GM18909 (cell line): ENCODE measurements around the gene PCNX2.
"Not testable (repeated sequence)": the region's sequence is repeated elsewhere in the genome, so short reads cannot be mapped to it uniquely, and the experiment has no call there.

ENCODE experiments used
- ATAC-seq: cut with Tn5 transposase; IDR thresholded peaks from one replicate; pipeline ENCODE4 v1.9.1; 2021; ENCODE audit warnings: mild to moderate bottlenecking; ENCODE audit not compliant: unreplicated experiment, poor library complexity

Gene PCNX2

DNA sequence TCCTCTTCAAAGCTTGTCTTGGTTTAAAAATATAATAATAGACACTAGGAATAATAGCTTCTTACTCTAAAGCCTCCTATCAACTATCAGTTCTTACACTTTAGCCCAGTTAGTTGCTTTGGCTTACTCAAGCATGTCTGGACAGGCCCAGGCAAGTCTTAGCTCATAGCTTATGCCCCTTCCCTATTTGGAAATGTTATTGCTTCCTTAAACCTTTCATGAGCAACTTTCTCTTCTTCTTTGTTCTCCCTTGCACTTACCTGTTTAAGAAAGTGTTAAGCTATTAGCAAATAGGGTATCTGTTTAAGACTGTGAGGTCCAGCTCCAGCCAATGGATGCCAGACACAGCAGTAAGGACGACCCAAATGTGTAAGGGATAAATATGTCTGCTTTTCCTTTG is 115.9 kb downstream of the PCNX2 start:
- ATAC-seq, result not testable (repeated sequence)

DNA sequence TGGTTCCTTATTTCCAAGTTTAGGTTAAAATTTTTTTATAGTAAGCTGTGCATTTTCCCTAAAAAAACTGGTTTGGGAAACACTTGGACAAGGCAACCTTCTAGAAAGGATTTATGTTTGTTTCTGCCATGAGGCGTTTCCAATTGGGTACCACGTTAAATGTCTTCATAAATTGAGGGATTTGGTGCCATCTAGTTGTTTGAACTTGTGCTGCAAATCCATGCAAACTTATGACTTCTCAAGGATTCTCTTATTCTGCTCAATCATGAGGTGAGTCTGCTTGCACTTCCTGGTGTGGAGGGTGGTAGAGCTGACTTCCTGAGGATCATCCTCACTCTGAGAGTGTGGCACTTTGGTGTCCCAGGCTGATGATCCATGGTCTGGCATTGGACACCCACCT is 123.3 kb downstream of the PCNX2 start:
- no peak for ATAC-seq

DNA sequence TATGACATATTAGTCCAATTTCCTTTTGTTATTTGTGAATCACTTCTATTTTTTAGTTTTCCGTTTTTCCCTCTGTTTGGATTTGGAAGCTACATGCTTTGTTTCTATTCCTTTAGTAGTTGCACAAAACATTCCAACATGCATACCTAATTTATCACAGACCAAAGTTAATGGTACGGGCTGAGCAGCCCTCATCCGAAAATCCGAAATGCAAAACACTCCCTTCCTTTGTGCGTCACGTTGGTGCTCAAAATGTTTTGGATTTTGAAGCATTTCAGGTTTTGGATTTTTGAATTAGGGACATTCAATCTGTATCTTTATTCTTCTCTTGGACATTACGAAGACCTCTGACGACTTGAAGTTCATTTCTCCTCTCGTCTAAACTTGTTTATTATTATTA is 124.8 kb downstream of the PCNX2 start:
- ATAC-seq, result no peak

DNA sequence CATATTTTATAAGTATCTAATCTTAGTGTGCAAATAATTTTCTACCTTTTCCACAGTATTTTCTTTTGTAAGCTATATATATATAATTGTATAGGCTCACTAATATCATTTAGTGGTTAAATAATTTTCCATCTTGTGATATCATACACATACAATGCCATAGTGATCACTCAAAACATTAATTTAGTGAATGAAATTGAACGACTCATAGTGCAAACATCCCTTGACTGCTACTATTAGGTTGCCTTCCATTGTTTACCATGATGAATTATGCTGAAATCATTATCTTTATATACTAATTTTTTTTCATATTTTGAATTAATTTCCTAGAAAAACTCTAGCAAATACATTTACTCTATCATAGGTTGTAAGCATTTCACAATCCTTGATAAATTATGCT is 127.1 kb downstream of the PCNX2 start:
- ATAC-seq, result no peak

DNA sequence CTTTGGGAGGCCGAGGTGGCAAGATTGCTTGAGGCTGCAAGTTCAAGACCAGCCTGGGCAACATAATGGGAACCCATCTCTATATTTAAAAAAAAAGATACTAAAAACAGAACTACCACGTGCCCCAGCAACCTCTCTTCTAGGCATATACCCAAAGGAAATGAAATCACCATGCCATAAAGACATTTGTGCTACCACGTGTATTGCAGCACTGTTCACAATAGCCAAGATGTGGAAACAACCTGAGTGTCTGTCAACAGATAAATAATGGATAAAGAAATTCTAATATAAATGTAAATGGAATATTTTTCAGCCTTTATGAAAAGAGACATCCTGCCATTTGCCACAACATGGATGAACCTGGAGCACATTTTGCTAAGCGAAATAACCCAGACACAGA is 128.6 kb downstream of the PCNX2 start:
- ATAC-seq, result no peak

DNA sequence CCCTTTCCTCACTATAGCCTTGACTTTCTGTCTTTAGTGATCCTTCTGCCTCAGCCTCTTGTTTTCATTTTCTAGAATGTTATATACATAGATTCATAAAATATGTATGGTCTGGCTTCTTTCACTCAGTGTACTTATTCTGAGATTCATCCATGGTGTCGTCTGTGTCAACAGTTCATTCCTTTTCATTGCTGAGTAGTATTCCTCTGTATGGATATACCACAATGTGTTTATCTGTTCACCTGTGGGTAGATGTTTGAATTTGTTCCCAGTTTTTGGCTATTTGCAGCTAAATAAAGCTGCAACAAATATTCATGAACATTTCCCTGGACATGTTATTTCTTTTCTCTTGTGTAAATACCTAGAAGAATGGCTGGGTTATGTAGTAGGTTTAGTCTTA is 131.8 kb downstream of the PCNX2 start:
- no peak for ATAC-seq

DNA sequence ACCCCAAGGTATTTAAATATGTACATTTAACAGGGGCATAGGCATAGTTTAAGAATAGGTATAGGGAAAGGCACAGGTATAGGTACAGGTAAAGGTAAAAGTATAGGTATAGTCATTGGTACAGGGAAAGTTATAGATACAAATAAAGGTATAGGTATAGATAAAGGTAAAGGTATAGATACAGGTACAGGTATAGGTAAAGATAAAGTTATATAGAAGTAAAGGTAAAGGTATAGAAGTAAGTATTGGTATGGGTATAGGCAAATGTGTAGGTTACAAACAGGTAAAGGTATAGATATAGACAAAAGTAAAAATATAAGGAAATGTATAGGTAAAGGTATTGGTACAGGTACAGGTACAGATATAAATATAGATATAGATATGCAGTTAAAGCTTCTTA is 137.2 kb downstream of the PCNX2 start:
- ATAC-seq, result no peak

DNA sequence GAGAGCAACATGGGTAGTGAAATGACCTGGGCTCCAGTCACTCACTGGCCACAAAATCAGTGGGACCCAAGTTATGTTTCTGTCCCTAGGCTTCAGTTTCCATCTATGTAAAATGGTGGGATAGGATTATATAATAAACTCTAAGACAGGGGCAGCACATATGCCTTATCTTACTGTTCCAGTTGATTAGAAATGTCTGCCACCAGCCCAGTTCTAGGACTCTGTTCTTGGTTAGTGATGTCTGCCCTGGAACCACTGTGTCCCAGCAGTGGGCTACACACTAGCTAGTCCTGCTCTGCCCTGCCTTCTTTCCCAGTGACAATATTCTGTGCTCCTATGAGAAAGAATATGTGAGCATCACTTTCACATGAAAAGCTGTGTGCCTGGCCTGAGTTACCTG is 138.3 kb downstream of the PCNX2 start:
- no peak for ATAC-seq

DNA sequence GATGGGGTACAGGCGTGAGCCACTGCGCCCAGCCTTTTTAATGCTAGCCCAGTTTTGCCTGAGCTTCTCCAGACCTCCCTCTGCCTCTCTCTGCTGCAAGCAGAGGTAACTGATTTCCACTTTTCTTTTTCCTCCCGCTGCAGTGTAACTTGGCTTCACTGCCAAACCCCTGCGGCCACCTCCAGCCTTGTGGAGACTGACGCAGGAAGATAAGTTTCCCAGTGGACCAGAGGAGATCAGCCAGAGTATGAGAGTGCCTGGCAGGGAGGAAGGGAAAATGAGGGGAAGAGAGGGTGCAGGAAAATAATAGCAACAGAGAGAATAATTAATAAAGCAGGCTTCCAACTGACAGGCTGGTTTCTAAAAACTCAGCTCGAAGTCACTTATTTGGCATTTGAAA is 143.7 kb downstream of the PCNX2 start:
- ATAC-seq, result no peak

DNA sequence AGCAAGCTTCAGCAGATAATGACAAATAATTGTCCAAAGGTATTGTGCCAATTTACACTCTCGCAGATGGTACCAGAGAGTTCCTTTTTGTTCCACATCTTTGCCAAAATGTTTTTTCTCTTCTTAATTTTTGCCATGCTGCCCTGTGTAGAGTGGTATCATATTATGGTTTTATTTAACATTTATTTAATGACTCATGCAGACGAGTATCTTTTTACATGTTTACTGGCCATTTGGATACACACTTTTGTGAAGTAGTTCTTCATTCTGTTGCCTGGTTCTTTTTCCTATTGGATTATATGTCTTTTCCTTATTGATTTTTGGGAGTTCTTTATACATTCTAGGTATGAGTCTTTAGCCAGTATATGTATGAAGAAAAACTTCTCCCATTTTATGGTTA is 151.1 kb downstream of the PCNX2 start:
- ATAC-seq, result no peak

DNA sequence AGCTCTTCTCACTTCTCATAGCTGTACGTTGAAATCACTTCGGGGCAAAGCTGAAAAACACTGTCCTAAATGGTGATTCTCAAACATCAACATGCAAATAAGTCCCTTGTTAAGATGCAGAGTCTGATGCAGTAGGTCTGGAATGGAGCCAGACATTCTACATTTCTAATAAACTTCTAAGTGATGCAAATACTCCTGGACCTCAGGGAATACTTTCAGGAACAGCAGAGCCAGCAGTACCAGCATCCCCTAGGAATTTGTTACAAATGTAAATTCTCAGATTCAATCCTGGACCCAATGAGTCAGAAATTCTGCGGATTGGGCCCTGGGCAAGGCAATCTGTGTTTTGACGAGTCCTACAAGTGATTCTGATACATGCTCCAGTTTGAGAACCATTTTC is 152.3 kb downstream of the PCNX2 start:
- ATAC-seq, result no peak

DNA sequence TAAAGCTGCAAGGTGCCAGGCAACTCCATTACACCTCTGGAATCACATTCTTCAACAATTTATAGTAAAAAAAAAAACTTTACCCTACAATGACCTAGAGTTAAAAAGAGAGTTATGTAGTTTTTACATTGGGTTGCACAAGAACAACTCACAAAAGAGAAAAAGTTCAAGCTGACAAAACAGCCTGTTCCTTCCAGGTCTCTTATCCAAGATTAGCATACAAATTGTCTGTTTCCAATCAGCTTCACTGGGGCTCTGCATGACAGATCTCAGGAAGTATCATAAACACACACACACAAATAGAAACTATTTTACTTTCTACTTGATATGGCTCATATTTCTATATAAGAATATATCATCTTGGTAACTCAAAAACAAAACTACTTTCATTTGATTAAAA is 154.6 kb downstream of the PCNX2 start:
- ATAC-seq, result no peak

DNA sequence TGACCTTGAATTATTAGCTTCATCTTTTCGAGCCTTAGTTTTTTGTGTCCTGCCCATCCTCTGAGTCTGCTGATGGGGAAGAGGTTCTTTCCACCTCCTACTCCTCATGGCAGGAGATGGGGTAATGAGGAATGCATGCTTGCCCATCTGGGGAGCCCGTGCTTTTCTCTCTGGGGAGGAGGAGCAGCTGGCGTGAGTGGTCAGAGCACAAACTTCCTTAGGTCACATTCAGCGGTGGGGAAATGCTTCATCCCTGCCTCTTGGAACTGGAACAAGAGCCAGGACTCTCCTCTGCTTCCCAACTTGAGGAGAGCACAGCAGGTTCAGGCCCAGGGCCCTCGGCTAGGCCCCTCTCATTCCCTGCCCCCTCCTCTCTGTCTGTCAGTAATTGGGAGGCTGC is 155.0 kb downstream of the PCNX2 start:
- no peak for ATAC-seq

DNA sequence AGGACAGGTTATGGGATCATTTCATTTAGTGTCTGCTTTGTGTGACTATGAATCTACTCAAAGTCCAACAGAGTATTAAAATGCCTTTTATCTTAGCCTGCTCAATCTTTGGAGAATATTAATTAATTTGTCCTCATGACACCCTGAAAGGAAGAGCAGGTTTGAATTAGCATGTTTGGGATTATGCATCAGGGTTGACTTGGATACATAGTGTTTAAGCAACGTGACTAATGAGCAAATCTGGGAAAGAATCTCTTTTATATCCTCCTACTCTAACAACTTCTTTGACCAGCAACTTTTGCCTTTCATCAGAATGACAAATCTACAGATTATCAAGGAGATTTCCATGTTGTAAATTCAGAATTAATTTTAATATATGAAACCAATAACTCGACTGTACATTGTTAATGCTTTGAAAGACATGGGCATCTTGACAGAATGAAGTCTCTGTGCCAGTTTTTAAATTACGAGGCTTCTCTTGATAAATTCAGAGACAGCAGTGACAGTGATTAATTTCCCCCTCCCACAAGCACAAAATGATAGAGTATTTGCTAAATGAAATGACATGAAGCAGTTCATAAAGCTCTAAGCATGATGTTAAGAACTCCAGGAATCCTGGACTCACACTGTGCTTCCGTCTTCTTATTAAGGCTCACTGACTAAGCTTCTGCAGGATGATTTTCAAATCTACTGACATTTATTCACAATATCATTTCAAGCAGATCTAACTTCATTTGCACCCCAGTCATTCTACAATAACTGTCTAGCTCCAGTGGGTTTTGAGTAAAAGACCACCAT is 156.5 kb downstream of the PCNX2 start:
- ATAC-seq, result no peak

DNA sequence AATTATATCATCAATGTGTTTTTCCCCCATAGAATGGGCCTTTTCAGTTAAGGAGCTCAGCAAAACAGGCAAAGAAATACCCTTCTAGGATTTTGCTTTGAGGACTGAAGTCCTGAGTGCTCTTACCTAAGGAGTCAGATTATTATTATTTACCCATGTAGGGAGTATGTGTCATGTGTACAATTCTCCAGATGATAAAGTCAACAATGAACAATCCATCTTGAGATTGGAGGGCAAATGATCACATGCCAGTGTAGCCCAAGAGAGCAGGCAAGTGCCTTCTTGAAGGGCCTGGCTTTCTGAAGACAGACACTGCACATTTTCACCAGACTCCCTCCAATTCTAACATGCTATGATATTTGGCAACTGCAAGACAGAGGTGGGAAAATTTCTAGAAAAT is 159.7 kb downstream of the PCNX2 start:
- ATAC-seq, result no peak

DNA sequence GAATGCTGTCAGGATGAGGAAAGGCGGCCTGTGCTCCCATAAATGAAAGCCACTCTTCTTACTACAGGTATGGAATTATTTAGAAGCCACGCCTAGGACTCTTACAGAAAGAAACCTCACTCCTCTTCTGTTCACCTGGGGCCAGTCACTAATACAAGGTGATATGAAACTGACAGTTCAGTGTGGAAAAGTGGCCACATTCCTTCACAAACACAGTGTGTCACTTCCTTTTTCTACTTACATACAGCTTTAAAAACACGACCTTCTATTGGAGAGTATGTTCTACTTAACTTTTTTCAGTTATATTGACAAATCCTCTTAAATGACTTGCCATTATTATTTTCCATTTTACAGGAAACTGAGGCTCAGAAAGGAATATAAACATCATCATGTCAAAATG is 163.1 kb downstream of the PCNX2 start:
- no peak for ATAC-seq

DNA sequence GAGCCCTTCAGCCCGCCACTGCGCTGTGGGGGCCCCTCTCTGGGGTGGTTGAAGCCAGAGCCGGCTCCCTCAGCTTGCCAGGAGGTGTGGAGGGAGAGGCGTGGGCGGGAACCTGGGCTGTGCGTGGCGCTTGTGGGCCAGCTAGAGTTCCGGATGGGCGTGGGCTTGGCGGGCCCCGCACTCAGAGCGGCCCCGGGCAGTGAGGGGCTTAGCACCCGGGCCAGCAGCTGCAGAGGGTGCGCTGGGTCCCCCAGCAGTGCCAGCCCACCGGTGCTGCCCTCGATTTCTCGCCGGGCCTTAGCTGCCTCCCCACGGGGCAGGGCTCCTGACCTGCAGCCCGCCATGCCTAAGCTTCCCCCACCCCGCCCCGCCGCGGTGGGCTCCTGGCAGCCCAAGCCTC is 166.5 kb downstream of the PCNX2 start:
- ATAC-seq, result not testable (repeated sequence)

DNA sequence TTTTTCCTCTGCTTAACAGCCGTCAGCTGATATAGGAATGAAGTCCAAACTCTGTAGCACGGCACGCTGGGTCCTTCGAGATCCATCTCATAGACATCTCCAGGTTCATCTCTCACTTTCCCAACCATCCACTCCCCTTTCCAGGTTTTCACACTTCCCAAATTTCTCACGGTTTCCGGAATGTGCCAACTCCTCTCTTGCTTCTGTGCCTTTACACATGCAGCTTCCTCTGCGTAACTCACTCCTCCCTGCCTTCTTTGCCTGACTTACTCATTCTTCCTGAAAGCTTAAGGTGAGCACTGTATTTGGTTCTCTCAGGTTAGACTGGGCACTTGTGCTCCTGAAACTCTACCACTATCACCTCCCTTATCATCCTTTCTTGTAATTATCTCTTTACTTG is 168.4 kb downstream of the PCNX2 start:
- ATAC-seq, result no peak

DNA sequence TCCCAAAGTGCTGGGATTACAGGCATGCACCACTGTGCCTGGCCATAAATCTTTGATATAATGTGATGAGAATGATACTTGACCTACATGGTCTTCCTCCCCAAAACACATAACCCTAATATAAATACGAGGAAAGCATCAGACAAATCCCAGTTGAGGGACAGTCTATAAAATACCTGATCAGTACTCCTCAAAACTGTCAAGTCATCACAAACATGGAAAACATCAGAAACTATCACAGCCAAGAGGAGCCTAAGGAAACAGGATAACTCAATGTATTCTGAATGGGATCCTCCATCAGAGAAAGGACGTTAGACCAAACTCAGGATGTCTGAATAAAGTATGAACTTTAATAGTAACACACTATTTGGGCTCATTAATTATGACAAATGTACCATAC is 172.7 kb downstream of the PCNX2 start:
- ATAC-seq, result no peak

DNA sequence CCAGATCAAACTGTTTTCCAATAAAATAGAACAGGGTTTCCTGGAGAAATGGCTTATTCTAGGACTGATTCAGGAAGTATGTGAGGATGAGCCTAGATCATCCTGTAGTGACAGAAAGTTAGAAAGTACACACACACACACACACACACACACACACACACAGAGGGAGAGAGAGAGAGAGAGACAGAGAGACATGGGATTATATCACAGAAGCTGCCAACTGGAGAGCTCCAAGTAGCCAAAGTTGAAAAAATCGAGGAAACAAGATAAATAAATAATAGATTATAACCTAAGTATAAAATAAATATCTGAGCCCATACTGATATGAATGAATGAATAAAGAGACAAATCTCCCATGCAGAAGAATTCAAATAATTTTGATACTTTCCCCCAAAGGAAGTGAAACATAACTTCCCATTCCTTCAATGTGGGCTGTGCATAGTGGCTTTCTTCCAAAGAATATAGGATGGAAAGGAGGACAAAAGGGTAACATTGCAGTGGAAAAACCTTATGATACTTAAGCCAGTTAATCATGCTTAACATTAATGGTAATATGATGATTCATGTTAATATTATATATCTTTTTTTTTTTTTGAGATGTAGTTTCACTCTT is 173.5 kb downstream of the PCNX2 start:
- ATAC-seq, result no peak

DNA sequence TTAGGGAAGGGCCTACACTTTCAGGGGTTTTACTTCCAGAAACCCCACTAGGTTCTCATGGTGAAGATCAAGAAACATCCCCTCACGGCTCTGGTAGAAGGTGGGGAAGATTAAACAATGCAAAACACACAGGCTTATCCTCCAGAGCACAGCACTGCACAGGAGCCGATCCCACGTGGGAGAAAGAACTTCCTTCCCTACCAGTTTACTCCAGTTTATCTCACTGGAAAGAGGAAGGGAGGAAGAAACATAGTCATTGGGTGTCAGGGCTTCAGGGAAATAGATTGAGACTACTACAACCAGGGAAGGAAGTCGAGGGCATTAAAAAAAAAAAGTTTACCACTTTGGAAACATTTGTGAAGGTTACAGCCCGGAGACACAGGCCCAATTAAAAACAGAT is 180.7 kb downstream of the PCNX2 start:
- no peak for ATAC-seq

DNA sequence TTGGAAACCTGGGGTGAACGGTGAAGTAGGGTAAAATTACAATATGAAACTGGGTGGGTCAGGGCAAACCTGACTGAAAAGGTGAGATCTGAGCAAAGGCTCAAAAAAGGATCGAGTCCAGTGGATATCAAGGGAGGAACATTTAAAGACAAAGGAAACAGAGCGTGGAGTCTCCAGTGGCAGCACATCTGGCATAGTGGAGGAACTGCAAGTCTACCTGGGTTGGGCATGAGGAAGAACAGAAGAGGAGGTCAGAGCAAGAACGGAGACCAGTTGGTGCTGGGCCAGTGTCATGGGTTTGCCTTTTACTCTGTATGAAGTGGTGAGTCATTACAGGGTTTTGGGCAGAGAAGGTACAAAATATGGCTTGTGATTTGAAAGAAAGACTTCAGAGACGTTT is 181.4 kb downstream of the PCNX2 start:
- ATAC-seq, result no peak
